H9 (cell line): ENCODE results near the gene TMEM9. TPM values are rescaled to one million over a fixed set of nuclear protein-coding genes. Genes with fewer than 3 reads are reported as not detected.

Experiments used
- DNase-seq: peaks from one replicate; pipeline ENCODE4 v3.0.0-alpha.2; 2017
- H2AFZ ChIP-seq: one replicate; pipeline ENCODE4 v1.6.1; 2013; ENCODE audit warnings: mild to moderate bottlenecking, low read length, control low read depth, moderate library complexity
- H2AK5ac ChIP-seq: 2 replicates; pipeline ENCODE4 v1.6.1; 2013; ENCODE audit warnings: low read length, control low read depth, mixed read lengths; ENCODE audit not compliant: insufficient read length
- H2BK120ac ChIP-seq: one replicate; pipeline ENCODE4 v1.6.1; 2013; ENCODE audit warnings: low read depth, mild to moderate bottlenecking, low read length, control low read depth, inconsistent platforms; ENCODE audit not compliant: poor library complexity, severe bottlenecking
- H2BK12ac ChIP-seq: 2 replicates; pipeline ENCODE4 v1.6.1; 2013; ENCODE audit warnings: low read length, control low read depth, mixed read lengths, low read depth; ENCODE audit not compliant: insufficient read length
- H2BK15ac ChIP-seq: 2 replicates; pipeline ENCODE4 v1.6.1; 2013; ENCODE audit warnings: low read depth, low read length, control low read depth
- H2BK20ac ChIP-seq: one replicate; pipeline ENCODE4 v1.6.1; 2013; ENCODE audit warnings: low read depth, mild to moderate bottlenecking, low read length, control low read depth, inconsistent platforms; ENCODE audit not compliant: poor library complexity, severe bottlenecking
- H2BK5ac ChIP-seq: 2 replicates; pipeline ENCODE4 v1.6.1; 2013; ENCODE audit warnings: low read length, control low read depth, mixed read lengths; ENCODE audit not compliant: insufficient read length
- H3K14ac ChIP-seq: 2 replicates; pipeline ENCODE4 v1.6.1; 2013; ENCODE audit warnings: low read length, control low read depth; ENCODE audit not compliant: insufficient read depth
- H3K18ac ChIP-seq: 2 replicates; pipeline ENCODE4 v1.6.1; 2013; ENCODE audit warnings: low read depth, mild to moderate bottlenecking, mixed read lengths, low read length, control low read depth; ENCODE audit not compliant: insufficient read length
- H3K23ac ChIP-seq: 2 replicates; pipeline ENCODE4 v1.6.1; 2013; ENCODE audit warnings: low read length, control low read depth, mixed read lengths, low read depth; ENCODE audit not compliant: insufficient read length
- H3K23me2 ChIP-seq: 2 replicates; pipeline ENCODE4 v1.6.1; 2013; ENCODE audit warnings: low read depth, mild to moderate bottlenecking, mixed read lengths, low read length, control low read depth; ENCODE audit not compliant: insufficient read length, poor library complexity, severe bottlenecking
- H3K27ac ChIP-seq: 2 replicates; pipeline ENCODE4 v1.5.1; 2013; ENCODE audit warnings: low read length, control low read depth, mixed read lengths, low read depth; ENCODE audit not compliant: insufficient read length
- H3K27me3 ChIP-seq: 2 replicates; pipeline ENCODE4 v1.6.1; 2013; ENCODE audit warnings: low read length, control low read depth, inconsistent platforms; ENCODE audit not compliant: insufficient read depth
- H3K4ac ChIP-seq: 2 replicates; pipeline ENCODE4 v1.6.1; 2013; ENCODE audit warnings: low read depth, mild to moderate bottlenecking, control low read depth, inconsistent platforms, low read length, moderate library complexity
- H3K4me1 ChIP-seq: 2 replicates; pipeline ENCODE4 v1.6.1; 2013; ENCODE audit warnings: low read length, control low read depth, inconsistent platforms; ENCODE audit not compliant: insufficient read depth
- H3K4me2 ChIP-seq: 2 replicates; pipeline ENCODE4 v1.6.1; 2013; ENCODE audit warnings: low read length, control low read depth, mixed read lengths; ENCODE audit not compliant: insufficient read length, insufficient read depth
- H3K56ac ChIP-seq: 2 replicates; pipeline ENCODE4 v1.6.1; 2013; ENCODE audit warnings: low read depth, mild to moderate bottlenecking, mixed read lengths, low read length, control low read depth; ENCODE audit not compliant: insufficient read length
- H3K79me1 ChIP-seq: 2 replicates; pipeline ENCODE4 v1.6.1; 2013; ENCODE audit warnings: low read depth, mild to moderate bottlenecking, moderate library complexity, low read length, control low read depth, inconsistent platforms; ENCODE audit not compliant: insufficient read depth, poor library complexity, severe bottlenecking
- H3K79me2 ChIP-seq: 2 replicates; pipeline ENCODE4 v1.6.1; 2013; ENCODE audit warnings: low read length, control low read depth, inconsistent platforms; ENCODE audit not compliant: insufficient read depth
- H3K9ac ChIP-seq: 2 replicates; pipeline ENCODE4 v1.6.1; 2013; ENCODE audit warnings: low read length, control low read depth, mixed read lengths; ENCODE audit not compliant: insufficient read length; ENCODE audit errors: extremely low read depth
- H3K9me3 ChIP-seq: one replicate; pipeline ENCODE4 v1.6.1; 2013; ENCODE audit warnings: low read depth, low read length, inconsistent platforms; ENCODE audit not compliant: control insufficient read depth
- H3T11ph ChIP-seq: one replicate; pipeline ENCODE4 v1.6.1; 2013; ENCODE audit warnings: mild to moderate bottlenecking, low read length, control low read depth, inconsistent platforms
- H4K20me1 ChIP-seq: one replicate; pipeline ENCODE4 v1.6.1; 2013; ENCODE audit not compliant: control insufficient read depth, insufficient read length, insufficient read depth
- H4K5ac ChIP-seq: 2 replicates; pipeline ENCODE4 v1.6.1; 2013; ENCODE audit warnings: low read depth, mild to moderate bottlenecking, mixed read lengths, low read length, control low read depth; ENCODE audit not compliant: insufficient read length
- H4K8ac ChIP-seq: replicated peaks from 2 replicates; pipeline ENCODE4 v1.6.1; 2013; ENCODE audit warnings: low read length, control low read depth, mixed read lengths, low read depth; ENCODE audit not compliant: insufficient read length
- H4K91ac ChIP-seq: 2 replicates; pipeline ENCODE4 v1.6.1; 2013; ENCODE audit warnings: low read depth, mild to moderate bottlenecking, moderate library complexity, mixed read lengths, low read length, control low read depth; ENCODE audit not compliant: insufficient read length
- H3K27ac Mint-ChIP-seq, 3 experiments: 2 replicates in 2 of 3; 3 replicates in 1 of 3; pipeline ENCODE4 v1.8.0; 2020 to 2021; ENCODE audit warnings: mixed read lengths in 3 of 3, mild to moderate bottlenecking in 1 of 3, moderate library complexity in 1 of 3
- H3K27me3 Mint-ChIP-seq: 2 replicates; pipeline ENCODE4 v1.8.0; 2021; ENCODE audit warnings: low read depth, mild to moderate bottlenecking, moderate library complexity, mixed read lengths
- H3K36me3 Mint-ChIP-seq, 3 experiments: 2 replicates in 2 of 3; 3 replicates in 1 of 3; pipeline ENCODE4 v1.8.0; 2020 to 2021; ENCODE audit warnings: low read depth in 3 of 3, mixed read lengths in 3 of 3; ENCODE audit not compliant: insufficient read depth in 1 of 3
- H3K4me1 Mint-ChIP-seq, 2 experiments: 2 replicates each; pipeline ENCODE4 v1.8.0; 2020; ENCODE audit warnings: mixed read lengths in 2 of 2
- H3K4me3 Mint-ChIP-seq, 2 experiments: 2 replicates in 1 of 2; 3 replicates in 1 of 2; pipeline ENCODE4 v1.8.0; 2020 to 2021; ENCODE audit warnings: mild to moderate bottlenecking in 2 of 2, mixed read lengths in 2 of 2, moderate library complexity in 1 of 2
- H3K9me3 Mint-ChIP-seq, 2 experiments: 2 replicates in 1 of 2; 3 replicates in 1 of 2; pipeline ENCODE4 v1.8.0; 2020; ENCODE audit warnings: mild to moderate bottlenecking in 2 of 2, mixed read lengths in 2 of 2, moderate library complexity in 1 of 2
- CTCF ChIP-seq: fragments of 200-600 bp; sonication (generic); conservative IDR thresholded peaks from 3 replicates; pipeline ENCODE4 v1.8.0; 2021; ENCODE audit warnings: antibody characterized with exemption, mild to moderate bottlenecking
- WGBS: extraction: QIAGEN DNeasy Blood & Tissue Kit; methylation state at CpG from one replicate; pipeline ENCODE4 v1.1.7; 2013; ENCODE audit warnings: missing lambda C conversion rate, low lambda C conversion rate, mixed read lengths; ENCODE audit not compliant: insufficient read length; ENCODE audit errors: extremely low coverage; 5-methylcytosine and 5-hydroxymethylcytosine counted together
- total RNA-seq: library from RNA; stranded (reverse); gene quantifications from 2 replicates; pipeline ENCODE4 v1.2.1, GENCODE V29; 2021

The TMEM9 gene
- total RNA-seq, 1 experiment from 2014 or later, result 93.4 TPM

- no peaks in the 10 kb centered on the region for H3K79me2 ChIP-seq
- H2BK12ac ChIP-seq, result no peak overlapping the region
- Mint-ChIP-seq H3K36me3 (no peaks in the 10 kb centered on the region), H3K27ac (no peak overlapping the region), H3K27me3 (peaks cover 29% of the 10 kb centered on the region), H3K4me1 (peaks cover 28 to 32% of the 10 kb centered on the region in 2 experiments), H3K9me3 (peaks cover 0 to 3% of the 10 kb centered on the region in 2 experiments; a peak in 2 of 5 replicates), H3K4me3 (no peak overlapping the region)
- H4K20me1 ChIP-seq, result no peaks in the 10 kb centered on the region
- no peak for DNase-seq
- no CpG with 5 or more reads among the region's 4 CpGs for WGBS
- H3K14ac ChIP-seq, result no peak overlapping the region
- H2BK5ac ChIP-seq, result no peak overlapping the region
- H2BK20ac ChIP-seq, result no peak overlapping the region
- H3K27me3 ChIP-seq, result no peaks in the 10 kb centered on the region
- H3K18ac ChIP-seq, result no peak overlapping the region
- no peak overlapping the region for H3K56ac ChIP-seq
- peaks cover 8% of the 10 kb centered on the region for H3K23me2 ChIP-seq
- H3K23ac ChIP-seq, result no peak overlapping the region
- no peak overlapping the region for H3T11ph ChIP-seq
- no peaks in the 10 kb centered on the region for H3K9me3 ChIP-seq
- H4K5ac ChIP-seq, result no peak overlapping the region
- H2BK120ac ChIP-seq, result no peak overlapping the region
- no peak overlapping the region for H4K91ac ChIP-seq
- no peak overlapping the region for H3K4me2 ChIP-seq
- no peak for TF ChIP-seq CTCF
- no peak overlapping the region for H4K8ac ChIP-seq
- no peak overlapping the region for H3K4ac ChIP-seq
- no peaks in the 10 kb centered on the region for H3K4me1 ChIP-seq
- H2AK5ac ChIP-seq, result no peak overlapping the region
- H2AFZ ChIP-seq, result no peak overlapping the region
- no peak overlapping the region for H2BK15ac ChIP-seq
- no peak overlapping the region for H3K27ac ChIP-seq
- no peaks in the 10 kb centered on the region for H3K79me1 ChIP-seq
- no peak overlapping the region for H3K9ac ChIP-seq
These were observed 18.8 kb upstream of the TMEM9 start for GRCh38 chr1:201172999-201173610.
